ENCODE measurements around the gene KNCN. TPM values are rescaled to one million over a fixed set of nuclear protein-coding genes. Genes with fewer than 3 reads are reported as not detected.

KNCN gene
- total RNA-seq, 5 donors from 2014 or later (not counting 1 experiment from before 2014, with no cell fraction given) = 0.14 TPM; not detected in 4

- Histone ChIP-seq H3K9me3 (no peaks in the 10 kb centered on the region), H3K4me1 (ENCODE audit: control insufficient read depth in 1 of 2, extremely low read depth in 1 of 2, insufficient read depth in 2 of 2, low read length in 2 of 2) (no peaks in the 10 kb centered on the region), H3K27me3 (replicated peaks in 1 of 2; ENCODE audit: control insufficient read depth in 2 of 2, extremely low read depth in 1 of 2, insufficient read depth in 2 of 2, low read length in 1 of 2) (peaks cover 2 to 34% of the 10 kb centered on the region in 2 experiments), H3K4me3 (ENCODE audit: control insufficient read depth in 1 of 2, extremely low read depth in 1 of 2, low read length in 1 of 2) (no peak overlapping the region), H3K36me3 (ENCODE audit: control insufficient read depth in 2 of 2, extremely low read depth in 1 of 2, insufficient read depth in 1 of 2, low read length in 1 of 2) (no peaks in the 10 kb centered on the region), H3K27ac (ENCODE audit: low read length) (no peak overlapping the region)
- ChIA-PET POLR2A (no interaction called here), CTCF (no interaction called here)
- no peaks in the 10 kb centered on the region for H3K36me3 Mint-ChIP-seq
- no peak for DNase-seq
- no peaks in the 10 kb centered on the region for H3K9me3 Mint-ChIP-seq
- no peak for ATAC-seq (replicated peaks in 1 of 4)
- no peak overlapping the region for H3K27ac Mint-ChIP-seq
- WGBS (ENCODE audit: insufficient coverage) = 82% methylated on average over 8 of the region's 17 CpGs
- H3K4me3 Mint-ChIP-seq = no peak overlapping the region
- no peaks in the 10 kb centered on the region for H3K4me1 Mint-ChIP-seq
- peaks cover 24 to 30% of the 10 kb centered on the region in 2 donors for H3K27me3 Mint-ChIP-seq
These were observed 44.8 kb downstream of the KNCN start for GRCh38 chr1:46506470-46507219.

GRCh38 chr1:46503421-46503820, 48.0 kb downstream of the KNCN start:
- no peak overlapping the region for H3K27ac ChIP-seq (ENCODE audit: low read length)
- H3K9me3 ChIP-seq = no peaks in the 10 kb centered on the region
- WGBS (ENCODE audit: insufficient coverage) = 88% methylated on average over 4 of the region's 4 CpGs
- H3K4me3 Mint-ChIP-seq = no peak overlapping the region
- no peaks in the 10 kb centered on the region for H3K9me3 Mint-ChIP-seq
- H3K27me3 Mint-ChIP-seq = peaks cover 35 to 37% of the 10 kb centered on the region in 2 donors
- H3K27me3 ChIP-seq (replicated peaks in 1 of 2; ENCODE audit: control insufficient read depth in 2 of 2, extremely low read depth in 1 of 2, insufficient read depth in 2 of 2, low read length in 1 of 2) = peaks cover 2 to 26% of the 10 kb centered on the region in 2 experiments
- DNase-seq = no peak
- CTCF ChIA-PET = no interaction called here
- H3K4me1 ChIP-seq (ENCODE audit: control insufficient read depth in 1 of 2, extremely low read depth in 1 of 2, insufficient read depth in 2 of 2, low read length in 2 of 2) = no peaks in the 10 kb centered on the region
- no peaks in the 10 kb centered on the region for H3K36me3 ChIP-seq (ENCODE audit: control insufficient read depth in 2 of 2, extremely low read depth in 1 of 2, insufficient read depth in 1 of 2, low read length in 1 of 2)
- no peak for ATAC-seq (replicated peaks in 1 of 4)
- H3K4me3 ChIP-seq (ENCODE audit: control insufficient read depth in 1 of 2, extremely low read depth in 1 of 2, low read length in 1 of 2) = no peak overlapping the region
- no peak overlapping the region for H3K27ac Mint-ChIP-seq
- H3K36me3 Mint-ChIP-seq = no peaks in the 10 kb centered on the region
- no peaks in the 10 kb centered on the region for H3K4me1 Mint-ChIP-seq
- POLR2A ChIA-PET = no interaction called here

- Mint-ChIP-seq H3K4me1 (no peaks in the 10 kb centered on the region), H3K27me3 (peaks cover 31 to 38% of the 10 kb centered on the region in 2 donors), H3K27ac (no peak overlapping the region), H3K36me3 (no peaks in the 10 kb centered on the region), H3K4me3 (no peak overlapping the region), H3K9me3 (no peaks in the 10 kb centered on the region)
- no peak overlapping the region for H3K27ac ChIP-seq (ENCODE audit: low read length)
- peaks cover 4 to 19% of the 10 kb centered on the region in 2 experiments for H3K27me3 ChIP-seq (replicated peaks in 1 of 2; ENCODE audit: control insufficient read depth in 2 of 2, extremely low read depth in 1 of 2, insufficient read depth in 2 of 2, low read length in 1 of 2)
- ChIA-PET CTCF (no interaction called here), POLR2A (no interaction called here)
- H3K4me1 ChIP-seq (ENCODE audit: control insufficient read depth in 1 of 2, extremely low read depth in 1 of 2, insufficient read depth in 2 of 2, low read length in 2 of 2) = no peaks in the 10 kb centered on the region
- H3K9me3 ChIP-seq = no peaks in the 10 kb centered on the region
- DNase-seq (no peak), ATAC-seq (replicated peaks in 1 of 4) (no peak)
- no peaks in the 10 kb centered on the region for H3K36me3 ChIP-seq (ENCODE audit: control insufficient read depth in 2 of 2, extremely low read depth in 1 of 2, insufficient read depth in 1 of 2, low read length in 1 of 2)
- no peak overlapping the region for H3K4me3 ChIP-seq (ENCODE audit: control insufficient read depth in 1 of 2, extremely low read depth in 1 of 2, low read length in 1 of 2)
- WGBS (ENCODE audit: insufficient coverage) = no CpG with 5 or more reads among the region's 3 CpGs
These were observed 49.9 kb downstream of the KNCN start for GRCh38 chr1:46501528-46501927.

DNA sequence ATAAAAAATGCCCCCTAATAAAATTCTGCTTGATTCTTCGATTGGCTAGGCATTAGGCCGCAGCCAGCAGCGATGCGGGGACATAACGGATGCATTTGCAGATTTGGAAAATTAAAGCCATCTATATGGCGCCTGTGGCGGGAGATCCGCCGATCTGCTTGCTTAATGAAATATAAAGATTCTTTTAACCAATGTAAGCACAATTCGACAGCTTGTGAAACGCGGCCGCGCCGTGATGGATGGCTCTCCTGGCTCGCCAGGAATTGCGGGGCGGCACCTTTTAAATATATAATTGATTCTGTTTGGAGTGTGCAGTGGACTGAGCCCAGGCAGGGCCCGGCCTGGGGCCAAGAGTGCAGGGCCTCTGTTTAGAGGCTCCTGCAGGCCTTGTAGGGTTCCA, 53.8 kb downstream of the KNCN start:
- POLR2A ChIA-PET = no interaction called here
- H3K27me3 Mint-ChIP-seq = peaks cover 44 to 59% of the 10 kb centered on the region in 2 donors

DNA sequence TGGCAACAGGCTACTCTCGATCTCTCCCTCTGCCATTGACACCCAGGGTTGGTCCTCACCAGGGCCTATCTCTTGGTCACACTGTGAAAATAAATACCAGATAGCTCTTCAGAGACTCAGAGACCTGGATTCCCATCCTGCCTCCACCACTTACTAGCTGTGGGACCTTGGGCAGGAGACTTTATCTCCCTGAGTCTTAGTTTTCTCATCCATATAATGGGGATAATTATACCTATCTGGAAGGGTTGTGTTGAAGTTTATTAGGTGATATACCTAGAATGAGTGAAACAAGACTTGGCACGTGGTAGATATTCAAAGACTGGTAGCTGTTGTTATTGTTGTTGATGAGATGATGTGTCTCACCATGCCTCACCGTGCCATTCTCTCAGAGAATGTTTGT, 54.4 kb downstream of the KNCN start:
- H3K27ac Mint-ChIP-seq = no peak overlapping the region
- H3K4me1 ChIP-seq (ENCODE audit: control insufficient read depth in 1 of 2, extremely low read depth in 1 of 2, insufficient read depth in 2 of 2, low read length in 2 of 2) = no peaks in the 10 kb centered on the region
- H3K4me3 ChIP-seq (ENCODE audit: control insufficient read depth in 1 of 2, extremely low read depth in 1 of 2, low read length in 1 of 2) = no peak overlapping the region
- CTCF ChIA-PET = no interaction called here
- POLR2A ChIA-PET = no interaction called here
- no peaks in the 10 kb centered on the region for H3K36me3 Mint-ChIP-seq
- no peaks in the 10 kb centered on the region for H3K9me3 Mint-ChIP-seq
- ATAC-seq (replicated peaks in 1 of 4) = no peak
- H3K9me3 ChIP-seq = no peaks in the 10 kb centered on the region
- no peak overlapping the region for H3K4me3 Mint-ChIP-seq
- WGBS (ENCODE audit: insufficient coverage) = 50% methylated on average over 1 of the region's 3 CpGs
- H3K27me3 Mint-ChIP-seq = peaks cover 46 to 61% of the 10 kb centered on the region in 2 donors
- H3K4me1 Mint-ChIP-seq = no peaks in the 10 kb centered on the region
- no peak overlapping the region for H3K27ac ChIP-seq (ENCODE audit: low read length)
- no peak for DNase-seq
- H3K36me3 ChIP-seq (ENCODE audit: control insufficient read depth in 2 of 2, extremely low read depth in 1 of 2, insufficient read depth in 1 of 2, low read length in 1 of 2) = no peaks in the 10 kb centered on the region
- H3K27me3 ChIP-seq (replicated peaks in 1 of 2; ENCODE audit: control insufficient read depth in 2 of 2, extremely low read depth in 1 of 2, insufficient read depth in 2 of 2, low read length in 1 of 2) = peaks cover 18 to 51% of the 10 kb centered on the region in 2 experiments

More for the DNA sequence above, 53.8 kb downstream of the KNCN start:
- H3K4me1 ChIP-seq (ENCODE audit: control insufficient read depth in 1 of 2, extremely low read depth in 1 of 2, insufficient read depth in 2 of 2, low read length in 2 of 2) = no peaks in the 10 kb centered on the region
- H3K9me3 ChIP-seq = no peaks in the 10 kb centered on the region
- H3K36me3 ChIP-seq (ENCODE audit: control insufficient read depth in 2 of 2, extremely low read depth in 1 of 2, insufficient read depth in 1 of 2, low read length in 1 of 2) = no peaks in the 10 kb centered on the region
- Mint-ChIP-seq H3K36me3 (no peaks in the 10 kb centered on the region), H3K27ac (no peak overlapping the region), H3K4me3 (no peak overlapping the region), H3K9me3 (no peaks in the 10 kb centered on the region), H3K4me1 (no peaks in the 10 kb centered on the region)
- peaks cover 13 to 49% of the 10 kb centered on the region in 2 experiments for H3K27me3 ChIP-seq (replicated peaks in 1 of 2; ENCODE audit: control insufficient read depth in 2 of 2, extremely low read depth in 1 of 2, insufficient read depth in 2 of 2, low read length in 1 of 2)
- WGBS (ENCODE audit: insufficient coverage) = 83% methylated on average over 9 of the region's 19 CpGs
- no peak overlapping the region for H3K27ac ChIP-seq (ENCODE audit: low read length)
- no peak for ATAC-seq (replicated peaks in 1 of 4)
- DNase-seq = no peak
- CTCF ChIA-PET = no interaction called here
- no peak overlapping the region for H3K4me3 ChIP-seq (ENCODE audit: control insufficient read depth in 1 of 2, extremely low read depth in 1 of 2, low read length in 1 of 2)

- Mint-ChIP-seq H3K4me3 (no peak overlapping the region), H3K27me3 (peaks cover 49 to 64% of the 10 kb centered on the region in 2 donors), H3K4me1 (peaks cover 0 to 3% (median 0%) of the 10 kb centered on the region in 3 donors), H3K27ac (no peak overlapping the region), H3K36me3 (no peaks in the 10 kb centered on the region), H3K9me3 (no peaks in the 10 kb centered on the region)
- Histone ChIP-seq H3K36me3 (ENCODE audit: control insufficient read depth in 2 of 2, extremely low read depth in 1 of 2, insufficient read depth in 1 of 2, low read length in 1 of 2) (no peaks in the 10 kb centered on the region), H3K4me1 (ENCODE audit: control insufficient read depth in 1 of 2, extremely low read depth in 1 of 2, insufficient read depth in 2 of 2, low read length in 2 of 2) (no peaks in the 10 kb centered on the region), H3K27me3 (replicated peaks in 1 of 2; ENCODE audit: control insufficient read depth in 2 of 2, extremely low read depth in 1 of 2, insufficient read depth in 2 of 2, low read length in 1 of 2) (peaks cover 23 to 55% of the 10 kb centered on the region in 2 experiments), H3K9me3 (no peaks in the 10 kb centered on the region), H3K4me3 (ENCODE audit: control insufficient read depth in 1 of 2, extremely low read depth in 1 of 2, low read length in 1 of 2) (no peak overlapping the region), H3K27ac (ENCODE audit: low read length) (no peak overlapping the region)
- DNase-seq = no peak
- POLR2A ChIA-PET = no interaction called here
- CTCF ChIA-PET = no interaction called here
- WGBS (ENCODE audit: insufficient coverage) = 57% methylated on average over 4 of the region's 6 CpGs
- no peak for ATAC-seq (replicated peaks in 1 of 4)
These were observed 54.9 kb downstream of the KNCN start for GRCh38 chr1:46496505-46496904.

All from T-cell (primary cell).